HEK293T (cell line): ENCODE results near the gene KREMEN1.
A peak's percentile ranks its signal among the peaks of the same experiment; 100 is the strongest.

Experiments
- CTCF ChIA-PET: fragments of 350-600 bp; formaldehyde crosslinking; extraction: SDS; loops from one replicate; lab custom pipeline; 2021; ENCODE audit warnings: antibody characterized with exemption, inconsistent platforms; lab: Yijun Ruan, JAX
- POLR2A ChIA-PET: fragments of 350-600 bp; formaldehyde crosslinking; extraction: SDS; loops from one replicate; lab custom pipeline; 2020; ENCODE audit warnings: antibody characterized with exemption, inconsistent platforms; lab: Yijun Ruan, JAX
- DNase-seq: peaks from one replicate; pipeline ENCODE4 v3.0.0; 2012; ENCODE audit warnings: mixed read lengths; ENCODE audit errors: extremely low spot score
- ARNT ChIP-seq: fragments of 450-650 bp; IDR thresholded peaks from 2 replicates; pipeline ENCODE4 v1.6.1; 2017; ENCODE audit warnings: mild to moderate bottlenecking
- BHLHE40 ChIP-seq: fragments of 450-650 bp; IDR thresholded peaks from 2 replicates; pipeline ENCODE4 v1.6.1; 2016; ENCODE audit warnings: mild to moderate bottlenecking, moderate library complexity, borderline replicate concordance
- CTBP1 ChIP-seq: fragments of 450-650 bp; IDR thresholded peaks from 2 replicates; pipeline ENCODE4 v1.6.1; 2016; ENCODE audit warnings: borderline replicate concordance
- ELF4 ChIP-seq: fragments of 450-650 bp; IDR thresholded peaks from 2 replicates; pipeline ENCODE4 v1.6.1; 2017; ENCODE audit warnings: antibody characterized with exemption
- FOXA1 ChIP-seq: fragments of 450-650 bp; IDR thresholded peaks from 2 replicates; pipeline ENCODE4 v1.6.1; 2016; ENCODE audit warnings: mild to moderate bottlenecking
- FOXK2 ChIP-seq: fragments of 450-650 bp; IDR thresholded peaks from 2 replicates; pipeline ENCODE4 v1.6.1; 2016; ENCODE audit warnings: mild to moderate bottlenecking
- FOXM1 ChIP-seq: fragments of 450-650 bp; IDR thresholded peaks from 2 replicates; pipeline ENCODE4 v1.6.1; 2017; ENCODE audit warnings: mild to moderate bottlenecking, borderline replicate concordance
- HDGF ChIP-seq: fragments of 450-650 bp; IDR thresholded peaks from 2 replicates; pipeline ENCODE4 v1.6.1; 2017; ENCODE audit warnings: antibody characterized with exemption, borderline replicate concordance
- L3MBTL2 ChIP-seq: fragments of 450-650 bp; conservative IDR thresholded peaks from 2 replicates; pipeline ENCODE4 v1.6.1; 2016; ENCODE audit warnings: mild to moderate bottlenecking
- LEF1 ChIP-seq: fragments of 450-650 bp; IDR thresholded peaks from 2 replicates; pipeline ENCODE4 v1.6.1; 2017; ENCODE audit warnings: mild to moderate bottlenecking, borderline replicate concordance
- NFRKB ChIP-seq: fragments of 450-650 bp; IDR thresholded peaks from 2 replicates; pipeline ENCODE4 v1.6.1; 2016; ENCODE audit warnings: mild to moderate bottlenecking, moderate library complexity
- SP1 ChIP-seq: fragments of 450-650 bp; IDR thresholded peaks from 2 replicates; pipeline ENCODE4 v1.6.1; 2017
- SUZ12 ChIP-seq: fragments of 450-650 bp; IDR thresholded peaks from 2 replicates; pipeline ENCODE4 v1.6.1; 2016; ENCODE audit warnings: mild to moderate bottlenecking
- TARDBP ChIP-seq: fragments of 450-650 bp; IDR thresholded peaks from 2 replicates; pipeline ENCODE4 v1.6.1; 2016
- ZNF384 ChIP-seq: fragments of 450-650 bp; IDR thresholded peaks from 2 replicates; pipeline ENCODE4 v1.6.1; 2016
- TF ChIP-seq, protein P1 (sequence below): fragments of 450-650 bp; IDR thresholded peaks from 2 replicates; pipeline ENCODE4 v1.6.1; 2016

The KREMEN1 gene

GRCh38 chr22:29062286-29062821 is 10.5 kb upstream of the KREMEN1 start:
- no peak for DNase-seq
- POLR2A ChIA-PET: no interaction called here
- CTCF ChIA-PET: no interaction called here
- TF ChIP-seq FOXA1 (no peak), ZNF384 (no peak), FOXM1 (no peak)

DNA sequence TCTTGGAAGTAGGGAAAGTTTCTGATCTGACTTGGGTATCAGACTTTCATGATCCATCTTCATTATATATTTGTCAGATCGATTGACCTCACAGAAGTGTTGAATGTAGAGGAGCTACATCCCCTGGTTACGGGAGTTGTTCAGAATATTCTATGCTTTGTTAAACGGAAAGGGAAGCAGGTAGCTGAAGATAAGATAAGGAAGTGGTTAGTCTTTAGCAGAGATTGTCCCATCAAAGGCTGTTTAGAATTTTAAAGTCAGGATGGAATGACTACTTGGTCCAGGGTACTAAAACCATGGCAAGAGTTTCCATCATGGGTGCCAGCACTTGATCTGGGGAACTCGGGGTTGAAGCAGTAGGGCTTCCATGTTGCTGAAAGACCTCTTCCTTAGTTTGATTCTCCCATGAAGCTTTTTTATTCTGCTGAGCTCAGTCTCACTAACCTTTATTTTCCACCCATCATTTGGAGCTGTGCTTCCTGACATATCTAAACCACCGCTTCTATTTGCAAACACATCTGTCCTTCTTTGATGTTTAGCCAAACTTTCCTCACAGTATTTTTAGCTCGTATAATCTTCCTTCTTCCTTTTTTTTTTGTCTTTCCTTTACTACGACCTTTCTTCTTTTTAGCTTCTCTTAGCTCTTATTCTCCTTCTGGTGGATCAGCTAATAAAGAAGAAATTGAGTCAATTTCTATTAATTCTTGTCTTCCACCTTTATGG is 7.2 kb upstream of the KREMEN1 start:
- ChIA-PET POLR2A (no interaction called here), CTCF (interaction anchor here (0.6 kb wide), 1 partner anchor 180 kb away, joined by 3 read pairs; no protein-coding TSS in a partner anchor)
- TF ChIP-seq, protein P1, sequence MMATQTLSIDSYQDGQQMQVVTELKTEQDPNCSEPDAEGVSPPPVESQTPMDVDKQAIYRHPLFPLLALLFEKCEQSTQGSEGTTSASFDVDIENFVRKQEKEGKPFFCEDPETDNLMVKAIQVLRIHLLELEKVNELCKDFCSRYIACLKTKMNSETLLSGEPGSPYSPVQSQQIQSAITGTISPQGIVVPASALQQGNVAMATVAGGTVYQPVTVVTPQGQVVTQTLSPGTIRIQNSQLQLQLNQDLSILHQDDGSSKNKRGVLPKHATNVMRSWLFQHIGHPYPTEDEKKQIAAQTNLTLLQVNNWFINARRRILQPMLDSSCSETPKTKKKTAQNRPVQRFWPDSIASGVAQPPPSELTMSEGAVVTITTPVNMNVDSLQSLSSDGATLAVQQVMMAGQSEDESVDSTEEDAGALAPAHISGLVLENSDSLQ: no peak
- TF ChIP-seq FOXK2 (no peak), ARNT (no peak), ZNF384 (no peak), SP1 (no peak), HDGF (no peak), FOXA1 (no peak), NFRKB (no peak), FOXM1 (no peak), CTBP1 (no peak), TARDBP (no peak), ELF4 (no peak), LEF1 (no peak), SUZ12 (no peak), BHLHE40 (no peak), L3MBTL2 (no peak)
- no peak for DNase-seq

GRCh38 chr22:29069463-29069862 is 3.4 kb upstream of the KREMEN1 start:
- ChIA-PET POLR2A (interaction anchor here (1.1 kb wide), 1 partner anchor 15 kb away, joined by 3 read pairs; no protein-coding TSS in a partner anchor), CTCF (interaction anchor here (0.5 kb wide), 1 partner anchor 84 kb away, joined by 3 read pairs; no protein-coding TSS in a partner anchor)
- TF ChIP-seq FOXK2 (no peak), LEF1 (no peak), SUZ12 (no peak), SP1 (no peak), FOXA1 (no peak), ZNF384 (no peak), HDGF (no peak), ARNT (no peak), BHLHE40 (no peak), NFRKB (no peak), ELF4 (no peak), L3MBTL2 (no peak), TARDBP (no peak), FOXM1 (no peak), CTBP1 (no peak)
- TF ChIP-seq, protein P1: no peak
- DNase-seq: no peak

GRCh38 chr22:29070490-29070889 is 2.3 kb upstream of the KREMEN1 start:
- CTCF ChIA-PET: no interaction called here
- POLR2A ChIA-PET: interaction anchor here (0.6 to 1.1 kb wide), 2 partner anchors 16 to 263 kb away, joined by 3 read pairs; no protein-coding TSS in a partner anchor
- TF ChIP-seq ELF4 (no peak), FOXM1 (no peak), SUZ12 (no peak), SP1 (no peak), LEF1 (no peak), FOXA1 (no peak), L3MBTL2 (no peak), FOXK2 (no peak), NFRKB (no peak), ARNT (no peak), HDGF (no peak), CTBP1 (no peak), ZNF384 (no peak), TARDBP (no peak), BHLHE40 (no peak)
- TF ChIP-seq, protein P1: no peak
- DNase-seq: no peak

GRCh38 chr22:29071261-29072045 is 1.4 kb upstream of the KREMEN1 start:
- peak; percentile 73 for DNase-seq
- CTCF ChIA-PET: no interaction called here
- no peak for TF ChIP-seq LEF1
- TF ChIP-seq L3MBTL2: peak; percentile 54
- POLR2A ChIA-PET: interaction anchor here (0.6 kb wide), 1 partner anchor 264 kb away, joined by 3 read pairs; no protein-coding TSS in a partner anchor
